ENCODE data around the gene SLF1.

SLF1 gene

GRCh38 chr5:94667937-94668336 lies 49.5 kb downstream of the SLF1 start:
- DNase-seq: no peak

- DNase-seq: no peak
These were observed 52.3 kb downstream of the SLF1 start for GRCh38 chr5:94670726-94671125.

- DNase-seq: no peak
These were observed 54.3 kb downstream of the SLF1 start for GRCh38 chr5:94672746-94673145.

GRCh38 chr5:94674490-94675382 lies 56.3 kb downstream of the SLF1 start:
- DNase-seq: no peak

GRCh38 chr5:94675965-94676618 lies 57.6 kb downstream of the SLF1 start:
- no peak for DNase-seq

GRCh38 chr5:94682814-94683520 lies 64.5 kb downstream of the SLF1 start:
- DNase-seq: no peak

GRCh38 chr5:94689908-94690307 lies 71.4 kb downstream of the SLF1 start:
- DNase-seq: no peak

GRCh38 chr5:94690778-94691177 lies 72.3 kb downstream of the SLF1 start:
- no peak for DNase-seq

- no peak for DNase-seq
These were observed 72.8 kb downstream of the SLF1 start for GRCh38 chr5:94691291-94691690.

- DNase-seq: no peak
These were observed 73.5 kb downstream of the SLF1 start for GRCh38 chr5:94691949-94692348.

GRCh38 chr5:94692581-94692980 lies 74.1 kb downstream of the SLF1 start:
- DNase-seq: no peak

- DNase-seq: no peak
These were observed 74.8 kb downstream of the SLF1 start for GRCh38 chr5:94693043-94693822.

GRCh38 chr5:94693845-94694370 lies 75.4 kb downstream of the SLF1 start:
- DNase-seq: no peak

- no peak for DNase-seq
These were observed 76.2 kb downstream of the SLF1 start for GRCh38 chr5:94694671-94695070.

GRCh38 chr5:94698197-94698596 lies 79.7 kb downstream of the SLF1 start:
- DNase-seq: no peak

- DNase-seq: no peak
These were observed 81.1 kb downstream of the SLF1 start for GRCh38 chr5:94699562-94699961.

- no peak for DNase-seq
These were observed 82.1 kb downstream of the SLF1 start for GRCh38 chr5:94700592-94700991.

GRCh38 chr5:94702729-94703128 lies 84.3 kb downstream of the SLF1 start:
- no peak for DNase-seq

GRCh38 chr5:94705427-94705826 lies 87.0 kb downstream of the SLF1 start:
- no peak for DNase-seq

GRCh38 chr5:94707359-94707758 lies 88.9 kb downstream of the SLF1 start:
- no peak for DNase-seq

- no peak for DNase-seq
These were observed 90.8 kb downstream of the SLF1 start for GRCh38 chr5:94709277-94709676.

- no peak for DNase-seq
These were observed 93.3 kb downstream of the SLF1 start for GRCh38 chr5:94711785-94712184.

- DNase-seq: no peak
These were observed 97.3 kb downstream of the SLF1 start for GRCh38 chr5:94715768-94716167.

Data from CD4-positive, alpha-beta T cell treated with Interferon gamma for 1 hour (primary cell).